Erythroblast (primary cell): ENCODE data around the gene DNAH14.
"Not testable (repeated sequence)": the region's sequence is repeated elsewhere in the genome, so short reads cannot be mapped to it uniquely, and the experiment has no call there.

Experiments
- GATA1 ChIP-seq: IDR thresholded peaks from 2 replicates; pipeline ENCODE4 v1.6.1; 2011; ENCODE audit warnings: low read depth, mild to moderate bottlenecking, control low read depth, low read length, moderate library complexity
- POLR2A ChIP-seq: IDR thresholded peaks from 2 replicates; pipeline ENCODE4 v1.6.1; 2011; ENCODE audit warnings: mild to moderate bottlenecking, low read length

DNA sequence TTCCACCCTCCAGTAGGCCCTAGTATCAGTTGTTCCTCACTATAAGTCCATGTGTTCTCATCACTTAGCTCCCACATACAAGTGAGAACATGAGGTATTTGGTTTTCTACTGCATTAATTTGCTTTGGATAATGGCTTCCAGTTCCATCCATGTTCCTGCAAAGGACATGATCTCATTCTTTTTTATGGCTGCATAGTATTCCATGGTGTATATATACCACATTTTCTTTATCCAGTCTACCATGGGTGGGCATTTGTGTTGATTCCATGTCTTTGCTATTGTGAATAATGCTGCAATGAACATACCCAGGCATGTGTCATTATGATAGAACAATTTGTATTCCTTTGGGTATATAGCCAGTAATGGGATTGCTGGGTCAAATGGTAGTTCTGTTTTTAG lies 218.3 kb downstream of the DNAH14 start:
- TF ChIP-seq POLR2A, GATA1: not testable (repeated sequence)
